GM12865 (cell line): Measurements from ENCODE around the gene ADARB1.

Experiments used
- DNase-seq: peaks from one replicate; pipeline ENCODE4 v3.0.0; 2010; ENCODE audit warnings: low read depth
- H3K4me3 ChIP-seq: 2 replicates; pipeline ENCODE4 v1.5.1; 2011; ENCODE audit warnings: mild to moderate bottlenecking, low read depth, low read length, control low read depth
- CTCF ChIP-seq: IDR thresholded peaks from 2 replicates; pipeline ENCODE4 v1.5.1; 2011; ENCODE audit warnings: low read length, control low read depth, low read depth, inconsistent platforms; ENCODE audit not compliant: insufficient read depth; ENCODE audit errors: missing control alignments

The ADARB1 gene

GRCh38 chr21:45052960-45053359 lies 21.4 kb upstream of the ADARB1 start:
- no peak for DNase-seq
- no peak for TF ChIP-seq CTCF
- H3K4me3 ChIP-seq, result no peak overlapping the region

GRCh38 chr21:45053561-45054226 lies 20.7 kb upstream of the ADARB1 start:
- no peak overlapping the region for H3K4me3 ChIP-seq
- DNase-seq, result no peak
- no peak for TF ChIP-seq CTCF

DNA sequence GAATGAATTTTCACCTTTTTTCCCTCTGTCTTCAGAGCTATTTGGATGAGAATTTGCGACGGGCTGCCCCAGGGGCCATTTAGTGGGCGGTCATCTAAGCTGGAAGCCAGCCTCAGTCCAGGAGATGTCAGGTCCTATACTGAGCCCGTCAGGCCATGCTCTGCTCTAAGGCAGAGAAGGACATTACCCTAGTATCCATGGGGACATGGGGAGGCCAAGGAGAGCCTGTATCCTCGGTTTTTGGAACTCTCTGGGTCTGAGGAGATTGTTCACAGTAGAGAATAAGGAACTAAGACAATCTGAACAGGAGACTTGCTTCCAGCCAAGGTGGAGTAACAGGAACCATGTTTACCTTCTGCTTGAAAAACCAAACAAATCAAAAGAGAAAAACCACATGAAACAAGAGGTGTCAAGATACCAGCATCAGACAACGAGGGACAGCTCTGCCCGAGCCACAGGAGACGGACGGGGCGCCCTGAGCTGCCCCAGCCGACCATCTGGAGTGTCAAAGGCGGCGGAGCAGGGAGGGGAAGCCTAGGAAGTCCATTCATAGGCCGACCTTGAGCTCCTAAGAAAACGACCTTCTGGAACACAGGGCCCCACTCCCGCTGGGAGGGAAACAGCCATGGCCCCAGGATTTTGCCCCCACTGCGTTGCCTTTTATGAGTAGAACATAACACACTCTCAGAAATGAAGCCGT lies 20.0 kb upstream of the ADARB1 start:
- TF ChIP-seq CTCF, result no peak
- no peak for DNase-seq
- H3K4me3 ChIP-seq, result no peak overlapping the region

- no peak for DNase-seq
- TF ChIP-seq CTCF, result no peak
- no peak overlapping the region for H3K4me3 ChIP-seq
These were observed 19.3 kb upstream of the ADARB1 start for GRCh38 chr21:45054927-45055612.

GRCh38 chr21:45055861-45056260 lies 18.5 kb upstream of the ADARB1 start:
- no peak overlapping the region for H3K4me3 ChIP-seq
- DNase-seq, result no peak
- no peak for TF ChIP-seq CTCF

GRCh38 chr21:45056296-45056904 lies 18.0 kb upstream of the ADARB1 start:
- H3K4me3 ChIP-seq, result no peak overlapping the region
- no peak for DNase-seq
- TF ChIP-seq CTCF, result no peak
